ACC112 (cell line): Measurements from ENCODE around the gene GRWD1.
"Not testable (repeated sequence)": the region's sequence is repeated elsewhere in the genome, so short reads cannot be mapped to it uniquely, and the experiment has no call there.

ENCODE experiments used
- H2AFZ ChIP-seq: fragments of 200-600 bp; sonication (generic); one replicate; pipeline ENCODE4 v1.6.0; 2017; ENCODE audit warnings: antibody characterized with exemption, low read length; ENCODE audit not compliant: unreplicated experiment
- H3K27ac ChIP-seq: fragments of 200-600 bp; sonication (generic); 2 replicates; pipeline ENCODE4 v1.5.1; 2014; ENCODE audit warnings: low read depth, mild to moderate bottlenecking, antibody characterized with exemption, low read length, moderate library complexity
- H3K27me3 ChIP-seq: fragments of 200-600 bp; sonication (generic); 2 replicates; pipeline ENCODE4 v1.6.1; 2014; ENCODE audit warnings: mild to moderate bottlenecking, antibody characterized with exemption, low read length, moderate library complexity, mixed read lengths; ENCODE audit not compliant: insufficient read depth
- H3K36me3 ChIP-seq: fragments of 200-600 bp; sonication (generic); 2 replicates; pipeline ENCODE4 v1.6.1; 2016; ENCODE audit warnings: mild to moderate bottlenecking, antibody characterized with exemption, low read length, moderate library complexity, mixed read lengths; ENCODE audit not compliant: insufficient read depth
- H3K4me1 ChIP-seq: fragments of 200-600 bp; sonication (generic); one replicate; pipeline ENCODE4 v1.6.1; 2016; ENCODE audit warnings: low read length, mixed read lengths; ENCODE audit not compliant: insufficient read depth, unreplicated experiment, control insufficient read depth
- H3K4me3 ChIP-seq: fragments of 200-600 bp; sonication (generic); 2 replicates; pipeline ENCODE4 v1.5.1; 2014; ENCODE audit warnings: mild to moderate bottlenecking, low read depth, low read length
- H3K79me2 ChIP-seq: fragments of 200-600 bp; sonication (generic); one replicate; pipeline ENCODE4 v1.6.0; 2016; ENCODE audit warnings: low read length; ENCODE audit not compliant: control insufficient read depth, unreplicated experiment, insufficient read depth

Gene GRWD1

DNA sequence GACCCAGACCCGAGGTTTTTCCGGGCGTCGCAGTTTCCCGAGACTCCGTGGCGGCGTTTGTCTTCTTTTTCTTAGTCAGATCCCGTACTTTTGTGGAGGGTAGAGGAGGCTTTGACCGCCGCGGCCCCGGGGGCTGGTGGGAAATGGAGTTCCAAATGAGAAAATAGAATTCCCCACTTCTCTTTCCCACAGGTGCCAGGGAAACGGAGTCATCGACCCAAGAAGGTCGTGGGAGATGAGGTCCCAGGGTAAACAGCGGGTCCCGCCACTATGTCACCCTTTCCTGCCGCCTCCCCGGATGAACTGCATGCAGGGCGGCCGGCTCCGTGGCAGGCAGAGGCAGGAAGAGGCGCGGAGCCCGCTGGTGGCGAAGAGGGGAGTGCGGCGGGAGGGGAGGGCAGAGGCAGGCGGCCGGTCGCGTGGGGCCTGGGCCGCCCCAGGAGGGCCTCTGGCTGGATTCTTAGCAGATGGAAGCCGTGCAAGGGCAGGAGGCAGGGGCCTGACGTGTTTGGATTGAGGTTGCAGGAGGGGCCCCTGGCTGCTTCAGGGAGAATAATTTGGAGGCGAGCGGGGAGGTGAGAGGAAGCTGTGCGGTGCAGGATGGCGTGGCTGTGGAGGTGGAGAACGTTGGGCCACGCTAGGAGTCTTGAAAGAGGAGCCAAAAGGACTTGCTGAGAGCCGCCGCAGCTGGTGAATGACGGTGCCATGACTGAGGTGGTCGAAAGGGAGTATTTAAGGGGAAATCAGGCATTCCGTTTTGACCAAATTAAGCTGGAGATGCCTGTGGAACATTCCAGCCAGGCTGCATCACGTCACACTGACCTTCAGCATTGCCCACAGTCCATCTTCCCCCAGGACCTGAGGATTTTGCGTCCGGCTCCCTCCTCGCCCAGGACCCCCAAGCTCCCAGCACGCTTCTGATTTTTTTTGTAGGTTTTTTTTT, 35.0 kb downstream of the GRWD1 start:
- H3K27me3 ChIP-seq, result no peaks in the 10 kb centered on the region
- H2AFZ ChIP-seq, result no peak overlapping the region
- no peak overlapping the region for H3K4me3 ChIP-seq
- H3K79me2 ChIP-seq, result no peaks in the 10 kb centered on the region
- no peaks in the 10 kb centered on the region for H3K36me3 ChIP-seq
- H3K27ac ChIP-seq, result no peak overlapping the region
- peaks cover 9% of the 10 kb centered on the region for H3K4me1 ChIP-seq

DNA sequence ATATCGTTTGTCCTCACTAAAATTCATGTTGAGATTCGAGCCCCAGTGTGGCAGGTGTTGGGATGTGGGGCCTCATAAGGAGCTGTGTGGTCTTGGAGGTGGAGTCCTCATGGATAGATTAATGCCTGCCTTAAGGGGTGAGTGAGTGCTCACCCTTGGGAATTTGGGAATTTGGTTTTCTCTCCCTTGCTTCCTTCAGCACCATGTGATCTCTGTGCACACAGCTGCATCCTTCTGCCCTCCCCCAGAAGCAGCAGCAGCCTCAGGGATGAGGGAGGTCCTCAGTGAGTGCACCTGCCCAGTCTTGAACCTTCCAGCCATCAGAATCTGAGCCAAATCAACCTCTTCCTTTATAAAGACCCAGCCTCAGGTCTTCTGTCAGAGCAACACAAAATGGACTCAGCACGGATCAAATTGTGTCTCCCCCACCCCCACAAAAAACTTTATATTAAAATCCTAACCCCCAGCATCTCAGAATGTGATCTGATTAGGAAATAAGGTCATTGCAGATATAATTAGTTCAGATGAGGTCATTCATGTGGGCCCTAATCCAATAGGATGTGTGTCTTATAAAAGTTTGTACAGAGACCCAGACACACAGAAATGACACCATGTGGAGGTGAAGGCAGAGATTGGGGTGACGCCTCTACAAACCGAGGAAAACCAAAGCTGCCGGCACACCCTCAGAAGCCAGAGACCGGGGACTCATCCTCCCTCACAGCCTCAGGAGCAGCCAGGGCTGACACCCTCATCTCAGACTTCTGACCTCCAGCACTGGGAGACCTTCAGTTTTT, 36.3 kb downstream of the GRWD1 start:
- no peak overlapping the region for H2AFZ ChIP-seq
- H3K4me3 ChIP-seq, result no peak overlapping the region
- no peak overlapping the region for H3K27ac ChIP-seq
- H3K79me2 ChIP-seq, result no peaks in the 10 kb centered on the region
- no peaks in the 10 kb centered on the region for H3K27me3 ChIP-seq
- H3K36me3 ChIP-seq, result no peaks in the 10 kb centered on the region
- peaks cover 9% of the 10 kb centered on the region for H3K4me1 ChIP-seq

DNA sequence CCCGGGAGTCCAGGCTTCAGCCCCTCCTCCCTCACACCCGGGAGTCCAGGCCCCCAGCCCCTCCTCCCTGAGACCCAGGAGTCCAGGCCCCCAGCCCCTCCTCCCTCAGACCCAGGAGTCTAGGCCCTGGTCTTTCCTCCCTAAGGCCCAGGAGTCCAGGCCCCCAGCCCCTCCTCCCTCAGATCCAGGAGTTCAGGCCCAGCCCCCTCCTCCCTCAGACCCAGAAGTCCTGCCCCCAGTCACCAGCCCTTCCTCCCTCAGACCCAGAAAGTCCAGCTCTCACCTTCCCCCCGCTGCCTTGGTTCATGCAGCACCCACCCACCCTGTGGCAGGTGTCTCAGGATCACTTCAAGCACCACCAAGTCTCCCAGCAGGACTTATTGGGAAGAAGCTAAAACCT, 37.5 kb downstream of the GRWD1 start:
- Histone ChIP-seq H3K4me3 (no peak overlapping the region), H3K4me1 (peaks cover 19% of the 10 kb centered on the region), H3K27ac (no peak overlapping the region), H3K36me3 (no peaks in the 10 kb centered on the region), H2AFZ (no peak overlapping the region), H3K79me2 (no peaks in the 10 kb centered on the region), H3K27me3 (no peaks in the 10 kb centered on the region)

DNA sequence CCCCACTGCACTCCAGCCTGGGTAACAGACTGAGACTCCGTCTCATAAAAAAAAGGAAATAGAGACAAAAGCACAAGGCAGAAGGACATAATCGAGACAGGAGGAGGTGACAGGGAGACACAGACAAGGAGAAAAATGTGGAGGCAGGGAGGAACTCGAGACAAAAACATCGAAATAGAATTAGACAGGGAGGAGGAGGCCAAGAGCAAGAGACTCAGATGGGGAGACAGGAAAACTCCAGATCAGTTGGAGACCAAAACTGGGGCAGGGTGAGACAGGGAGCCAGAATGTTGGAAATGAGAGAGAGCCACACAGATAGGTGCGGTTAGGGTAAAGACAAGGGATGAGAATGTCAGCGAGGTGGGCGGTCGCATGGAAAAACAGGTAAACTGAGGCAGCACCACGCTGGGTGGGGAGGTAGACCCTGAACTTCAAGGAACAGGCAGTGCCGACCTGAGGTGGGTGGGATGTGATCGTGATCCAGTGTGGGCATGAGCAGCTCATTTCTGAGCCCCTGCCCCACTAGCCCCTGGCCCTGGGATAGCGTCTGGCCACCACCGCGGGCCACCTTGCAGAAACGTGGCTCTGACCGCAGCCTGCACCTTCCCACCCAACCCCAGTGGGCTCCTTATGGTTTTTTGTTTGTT, 38.6 kb downstream of the GRWD1 start:
- H3K79me2 ChIP-seq, result no peaks in the 10 kb centered on the region
- no peaks in the 10 kb centered on the region for H3K27me3 ChIP-seq
- no peak overlapping the region for H3K4me3 ChIP-seq
- H3K36me3 ChIP-seq, result no peaks in the 10 kb centered on the region
- no peak overlapping the region for H3K27ac ChIP-seq
- H3K4me1 ChIP-seq, result peaks cover 22% of the 10 kb centered on the region
- no peak overlapping the region for H2AFZ ChIP-seq

DNA sequence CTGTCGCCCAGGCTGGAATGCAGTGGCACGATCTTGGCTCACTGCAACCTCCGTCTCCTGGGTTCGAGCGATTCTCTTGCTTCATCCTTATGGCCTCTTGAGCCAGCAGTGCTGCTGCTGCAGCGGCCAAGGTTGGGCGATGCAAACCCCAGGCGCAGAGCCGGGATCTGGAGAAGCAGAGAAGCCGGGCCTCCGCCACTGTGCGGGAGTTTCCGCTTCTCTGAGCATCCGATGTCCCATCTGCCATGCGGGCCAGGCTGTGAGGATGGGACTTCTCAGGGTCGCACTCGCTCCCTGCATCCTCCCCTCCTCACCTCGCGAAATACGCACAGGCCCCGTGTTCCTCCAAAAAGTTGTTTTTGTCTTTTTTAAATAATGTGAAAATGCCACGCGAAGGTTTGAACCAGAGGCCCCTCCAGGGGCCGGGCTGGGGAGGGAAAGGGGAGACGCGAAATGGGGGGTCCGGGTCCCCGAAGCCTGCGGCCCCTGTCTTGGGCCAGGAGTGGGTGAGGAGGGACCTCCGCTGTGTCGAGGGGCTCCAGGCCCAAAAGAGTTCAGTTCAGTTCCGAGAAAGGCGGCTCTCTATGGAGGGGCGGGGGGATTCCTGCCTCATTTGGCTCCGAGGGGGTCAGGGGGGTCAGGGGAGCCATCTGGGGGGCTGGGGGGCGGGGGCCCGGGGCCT, 39.3 kb downstream of the GRWD1 start:
- Histone ChIP-seq H3K36me3 (no peaks in the 10 kb centered on the region), H2AFZ (no peak overlapping the region), H3K79me2 (no peaks in the 10 kb centered on the region), H3K27me3 (no peaks in the 10 kb centered on the region), H3K4me1 (peaks cover 22% of the 10 kb centered on the region), H3K27ac (no peak overlapping the region), H3K4me3 (no peak overlapping the region)

DNA sequence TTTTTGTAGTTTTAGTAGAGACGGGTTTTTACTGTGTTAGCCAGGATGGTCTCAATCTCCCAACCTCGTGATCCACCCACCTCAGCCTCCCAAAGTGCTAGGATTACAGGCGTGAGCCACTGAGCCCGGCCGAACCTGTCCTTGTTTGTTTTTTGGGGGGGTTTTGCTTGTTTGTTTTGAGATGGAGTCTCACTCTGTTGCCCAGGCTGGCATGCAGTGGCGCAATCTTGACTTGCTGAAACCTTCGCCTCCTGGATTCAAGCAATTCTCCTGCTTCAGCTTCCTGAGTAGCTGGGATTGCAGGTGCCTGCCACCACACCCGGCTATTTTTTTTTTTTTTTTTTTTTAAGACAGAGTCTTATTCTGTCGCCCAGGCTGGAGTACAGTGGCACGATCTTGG, 40.9 kb downstream of the GRWD1 start:
- H3K79me2 ChIP-seq, H3K4me3 ChIP-seq, H3K27ac ChIP-seq, H3K36me3 ChIP-seq, H3K27me3 ChIP-seq, H2AFZ ChIP-seq: not testable (repeated sequence)
- H3K4me1 ChIP-seq, result peaks cover 22% of the 10 kb centered on the region

DNA sequence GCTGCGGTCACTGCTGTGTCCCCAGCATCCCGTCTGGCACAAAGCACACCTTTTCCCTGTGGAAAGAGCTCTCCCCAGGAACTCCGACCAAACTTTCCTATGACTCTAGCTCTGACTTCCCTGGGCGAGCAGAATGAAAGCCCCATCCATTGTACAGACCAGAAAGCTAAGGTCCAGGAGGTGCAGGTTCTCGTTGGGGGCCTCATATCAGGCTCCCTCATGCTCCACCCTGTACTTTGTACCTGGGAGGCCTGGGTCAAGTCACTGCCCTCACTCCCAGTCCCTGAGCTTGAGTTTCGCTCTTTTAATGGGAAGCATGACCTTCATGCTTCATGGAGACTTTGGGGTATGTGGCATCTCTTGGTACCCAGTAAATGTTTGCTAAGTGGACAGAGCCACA, 41.8 kb downstream of the GRWD1 start:
- no peaks in the 10 kb centered on the region for H3K79me2 ChIP-seq
- H3K27ac ChIP-seq, result no peak overlapping the region
- H3K4me1 ChIP-seq, result peaks cover 13% of the 10 kb centered on the region
- H2AFZ ChIP-seq, result no peak overlapping the region
- no peaks in the 10 kb centered on the region for H3K36me3 ChIP-seq
- H3K4me3 ChIP-seq, result no peak overlapping the region
- H3K27me3 ChIP-seq, result peaks cover 4% of the 10 kb centered on the region; the same call in 1 of the 2 replicates

DNA sequence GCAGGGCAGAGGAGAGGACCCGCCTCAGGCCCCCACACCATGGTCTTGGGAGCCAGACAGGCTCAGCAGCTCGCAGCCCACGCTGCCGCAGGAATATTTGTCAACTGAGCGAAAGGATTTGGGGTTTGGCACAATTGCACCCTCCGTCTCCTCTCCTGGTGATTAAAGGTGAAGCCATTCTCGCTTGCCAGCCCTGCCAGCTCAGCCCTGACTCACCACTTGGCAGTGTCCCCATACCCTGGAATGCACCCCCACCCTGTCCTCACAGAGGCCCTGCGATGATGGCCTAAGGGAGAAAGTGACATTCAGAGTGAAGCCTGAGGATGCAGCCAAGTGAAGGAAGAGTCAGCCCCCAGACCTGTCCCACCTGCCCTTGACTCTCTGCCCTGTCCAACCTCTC, 42.2 kb downstream of the GRWD1 start:
- no peaks in the 10 kb centered on the region for H3K79me2 ChIP-seq
- no peak overlapping the region for H3K27ac ChIP-seq
- no peak overlapping the region for H2AFZ ChIP-seq
- no peak overlapping the region for H3K4me3 ChIP-seq
- peaks cover 13% of the 10 kb centered on the region for H3K4me1 ChIP-seq
- H3K27me3 ChIP-seq, result peaks cover 4% of the 10 kb centered on the region; the same call in 1 of the 2 replicates
- H3K36me3 ChIP-seq, result no peaks in the 10 kb centered on the region

DNA sequence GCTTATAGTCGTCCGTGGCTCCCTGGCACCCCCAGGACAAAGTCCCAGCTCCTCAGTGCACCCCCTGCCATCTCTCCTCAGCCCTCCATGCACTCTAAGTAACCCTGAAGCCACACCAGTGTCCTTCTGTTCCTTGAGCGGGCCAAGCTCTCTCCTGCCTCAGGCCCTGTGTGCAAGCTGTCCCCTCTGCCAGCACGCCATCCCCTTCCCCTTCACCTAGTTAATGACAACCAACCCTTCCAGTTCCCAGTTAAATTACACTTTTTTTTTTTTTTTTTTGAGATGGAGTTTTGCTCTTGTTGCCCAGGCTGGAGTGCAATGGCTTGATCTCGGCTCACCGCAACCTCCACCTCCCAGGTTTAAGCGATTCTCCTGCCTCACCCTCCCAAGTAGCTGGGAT, 42.7 kb downstream of the GRWD1 start:
- H2AFZ ChIP-seq, H3K36me3 ChIP-seq, H3K4me3 ChIP-seq, H3K27ac ChIP-seq, H3K27me3 ChIP-seq, H3K79me2 ChIP-seq: not testable (repeated sequence)
- H3K4me1 ChIP-seq, result peaks cover 13% of the 10 kb centered on the region

DNA sequence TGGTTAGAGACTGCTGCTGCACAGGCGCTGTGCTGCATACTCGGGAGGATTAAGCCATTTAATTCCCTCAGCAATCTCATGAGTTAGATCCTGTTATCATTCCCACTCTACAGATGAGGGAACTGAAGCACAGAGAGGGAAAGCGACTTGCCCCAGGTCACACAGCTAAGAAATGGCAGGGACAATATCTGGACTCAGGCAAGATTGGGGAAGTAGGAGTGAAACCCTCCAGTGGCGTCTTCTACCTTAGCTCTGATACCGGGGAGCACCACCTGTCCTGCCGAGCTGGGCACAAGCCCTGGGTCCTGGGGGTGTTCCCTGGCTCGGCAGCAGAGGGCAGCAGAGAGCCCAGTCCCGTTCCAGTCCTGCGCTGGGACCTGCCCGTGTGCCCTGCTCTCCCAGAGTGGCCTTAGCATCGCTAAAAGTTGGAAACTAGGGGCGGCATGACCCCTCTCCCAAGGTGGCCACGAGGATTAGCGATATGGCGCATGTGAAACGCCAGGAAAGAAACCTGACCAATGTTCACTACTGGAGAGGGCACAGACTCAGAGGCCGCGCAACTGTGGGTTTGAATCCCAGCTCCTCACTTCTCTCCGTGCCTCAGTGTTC, 43.9 kb downstream of the GRWD1 start:
- Histone ChIP-seq H3K4me1 (peaks cover 13% of the 10 kb centered on the region), H3K36me3 (no peaks in the 10 kb centered on the region), H3K79me2 (no peaks in the 10 kb centered on the region), H3K27me3 (peaks cover 4% of the 10 kb centered on the region; the same call in 1 of the 2 replicates), H3K4me3 (no peak overlapping the region), H2AFZ (no peak overlapping the region), H3K27ac (no peak overlapping the region)
